GM12892 (cell line): Measurements from ENCODE around the gene XCR1.
"Not testable (repeated sequence)": the region's sequence is repeated elsewhere in the genome, so short reads cannot be mapped to it uniquely, and the experiment has no call there.

Source experiments
- POLR2A ChIP-seq: IDR thresholded peaks from 2 replicates; pipeline ENCODE4 v1.6.1; 2011; ENCODE audit warnings: low read depth, low read length, control low read depth
- POLR2AphosphoS5 ChIP-seq: IDR thresholded peaks from 2 replicates; pipeline ENCODE4 v1.6.1; 2011; ENCODE audit warnings: low read depth, low read length, control low read depth

DNA sequence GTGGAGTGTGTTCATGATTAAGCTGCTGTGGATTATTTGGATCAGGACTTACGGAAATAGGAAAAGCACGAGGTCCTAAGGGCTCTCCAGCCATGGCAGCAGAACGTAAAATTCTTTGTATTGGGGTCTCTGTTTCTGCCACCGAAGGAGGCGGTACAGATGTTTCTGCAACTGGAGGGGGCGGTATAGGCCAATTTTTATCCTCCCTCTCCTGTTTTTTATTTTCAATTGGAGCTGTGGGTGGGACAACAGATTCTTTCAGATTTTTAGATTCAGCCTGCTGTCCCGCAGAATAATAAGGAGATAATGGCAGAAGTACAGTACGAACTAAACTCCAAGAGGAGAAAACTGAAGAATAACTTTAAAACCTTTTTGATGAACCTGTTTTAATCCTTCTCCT is 26.0 kb upstream of the XCR1 start:
- not testable (repeated sequence) for TF ChIP-seq POLR2A, POLR2AphosphoS5
